SU-DHL-6 (cell line): ENCODE data around the gene PPARG.

ENCODE experiments used
- H2AFZ ChIP-seq: fragments of 200-600 bp; sonication (generic); 2 replicates; pipeline ENCODE4 v1.6.1; 2014; ENCODE audit warnings: low read depth, mild to moderate bottlenecking, moderate library complexity, mixed read lengths, antibody characterized with exemption, low read length; ENCODE audit not compliant: severe bottlenecking
- H3F3A ChIP-seq: fragments of 200-600 bp; shearing (Covaris generic); 2 replicates; pipeline ENCODE4 v1.6.0; 2016; ENCODE audit warnings: antibody characterized with exemption, mild to moderate bottlenecking; ENCODE audit not compliant: insufficient read depth
- H3K27ac ChIP-seq: fragments of 200-600 bp; sonication (generic); 2 replicates; pipeline ENCODE4 v1.5.1; 2016; ENCODE audit warnings: low read depth, mild to moderate bottlenecking, low read length, moderate library complexity, mixed read lengths
- H3K27me3 ChIP-seq: fragments of 200-600 bp; sonication (generic), shearing (Covaris generic); 2 replicates; pipeline ENCODE4 v1.6.0; 2014; ENCODE audit warnings: mild to moderate bottlenecking, low read length
- H3K36me3 ChIP-seq: fragments of 200-600 bp; sonication (generic); 2 replicates; pipeline ENCODE4 v1.6.1; 2014; ENCODE audit warnings: mild to moderate bottlenecking, low read length, mixed read lengths
- H3K4me2 ChIP-seq: fragments of 300-600, 200-600 bp; shearing (Covaris generic), sonication (generic); 2 replicates; pipeline ENCODE4 v1.6.0; 2014; ENCODE audit warnings: low read length, low read depth, mild to moderate bottlenecking; ENCODE audit not compliant: poor library complexity, severe bottlenecking
- H3K4me3 ChIP-seq: fragments of 200-600 bp; sonication (generic); 2 replicates; pipeline ENCODE4 v1.5.1; 2014; ENCODE audit warnings: antibody characterized with exemption, low read length, mild to moderate bottlenecking, mixed read lengths; ENCODE audit not compliant: insufficient read depth, poor library complexity, severe bottlenecking
- H3K79me2 ChIP-seq: fragments of 200-600 bp; sonication (generic); 2 replicates; pipeline ENCODE4 v1.6.1; 2014; ENCODE audit warnings: mild to moderate bottlenecking, low read length, moderate library complexity; ENCODE audit not compliant: insufficient read depth
- H3K9ac ChIP-seq: fragments of 200-600 bp; sonication (generic); 2 replicates; pipeline ENCODE4 v1.7.0; 2014; ENCODE audit warnings: mild to moderate bottlenecking, low read length
- H3K9me2 ChIP-seq: fragments of 200-600 bp; sonication (generic); replicated peaks from 2 replicates; pipeline ENCODE4 v1.6.1; 2014; ENCODE audit warnings: low read length; ENCODE audit not compliant: insufficient read depth
- H3K9me3 ChIP-seq: fragments of 200-600 bp; sonication (generic); 2 replicates; pipeline ENCODE4 v1.6.1; 2014; ENCODE audit warnings: low read length, mixed read lengths; ENCODE audit not compliant: insufficient read depth
- H4K20me1 ChIP-seq: fragments of 200-600 bp; sonication (generic); 2 replicates; pipeline ENCODE4 v1.6.1; 2014; ENCODE audit warnings: low read depth, mild to moderate bottlenecking, antibody characterized with exemption, low read length, moderate library complexity, mixed read lengths
- EZH2phosphoT487 ChIP-seq: fragments of 200-600 bp; sonication (generic), shearing (Covaris generic); conservative IDR thresholded peaks from 2 replicates; pipeline ENCODE4 v1.6.1; 2018; ENCODE audit warnings: mild to moderate bottlenecking, antibody characterized with exemption, low read length, moderate library complexity, mixed read lengths
- TF ChIP-seq, protein P1 (sequence below): fragments of 200-600 bp; sonication (generic); IDR thresholded peaks from one replicate; pipeline ENCODE4 v1.5.1; 2017; ENCODE audit warnings: antibody characterized with exemption, mild to moderate bottlenecking, low read length, moderate library complexity; ENCODE audit not compliant: insufficient read depth, poor library complexity, severe bottlenecking

Gene PPARG

DNA sequence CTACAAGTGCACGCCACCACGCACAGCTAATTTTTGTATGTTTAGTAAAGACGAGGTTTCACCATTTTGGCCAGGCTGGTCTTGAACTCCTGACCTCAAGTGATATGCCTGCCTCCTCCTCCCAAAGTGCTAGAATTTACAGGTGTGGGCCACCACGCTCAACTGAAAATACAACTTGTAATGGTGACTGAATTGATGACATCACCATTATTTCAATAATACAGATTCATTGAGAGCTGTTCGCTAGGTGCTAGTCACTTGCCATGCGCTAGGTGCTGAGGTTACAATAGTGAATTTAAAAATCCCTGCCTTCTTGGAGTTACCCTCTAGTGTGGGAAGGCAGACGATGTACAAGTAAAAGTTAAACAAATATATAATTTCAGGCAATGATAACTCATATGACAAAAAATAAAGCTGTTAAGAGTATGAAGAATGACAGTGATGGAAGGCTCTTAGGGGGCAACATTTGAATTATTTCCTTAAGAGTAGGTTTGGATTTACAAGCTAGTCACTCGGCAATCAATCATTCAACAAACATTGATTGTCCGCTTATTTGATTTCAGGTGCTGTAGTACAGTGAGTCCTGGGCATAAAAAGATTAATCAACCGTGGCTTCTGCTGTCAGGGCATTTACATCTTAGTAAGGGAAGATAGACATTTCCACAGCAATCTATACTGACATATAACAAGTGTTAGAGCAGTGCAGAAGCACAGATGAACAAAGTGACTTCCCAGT lies 9.1 kb upstream of the PPARG start:
- TF ChIP-seq EZH2phosphoT487: no peak
- TF ChIP-seq, protein P1, sequence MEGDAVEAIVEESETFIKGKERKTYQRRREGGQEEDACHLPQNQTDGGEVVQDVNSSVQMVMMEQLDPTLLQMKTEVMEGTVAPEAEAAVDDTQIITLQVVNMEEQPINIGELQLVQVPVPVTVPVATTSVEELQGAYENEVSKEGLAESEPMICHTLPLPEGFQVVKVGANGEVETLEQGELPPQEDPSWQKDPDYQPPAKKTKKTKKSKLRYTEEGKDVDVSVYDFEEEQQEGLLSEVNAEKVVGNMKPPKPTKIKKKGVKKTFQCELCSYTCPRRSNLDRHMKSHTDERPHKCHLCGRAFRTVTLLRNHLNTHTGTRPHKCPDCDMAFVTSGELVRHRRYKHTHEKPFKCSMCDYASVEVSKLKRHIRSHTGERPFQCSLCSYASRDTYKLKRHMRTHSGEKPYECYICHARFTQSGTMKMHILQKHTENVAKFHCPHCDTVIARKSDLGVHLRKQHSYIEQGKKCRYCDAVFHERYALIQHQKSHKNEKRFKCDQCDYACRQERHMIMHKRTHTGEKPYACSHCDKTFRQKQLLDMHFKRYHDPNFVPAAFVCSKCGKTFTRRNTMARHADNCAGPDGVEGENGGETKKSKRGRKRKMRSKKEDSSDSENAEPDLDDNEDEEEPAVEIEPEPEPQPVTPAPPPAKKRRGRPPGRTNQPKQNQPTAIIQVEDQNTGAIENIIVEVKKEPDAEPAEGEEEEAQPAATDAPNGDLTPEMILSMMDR: no peak
- Histone ChIP-seq H3K9me3 (no peaks in the 10 kb centered on the region), H3K9ac (no peak overlapping the region)

DNA sequence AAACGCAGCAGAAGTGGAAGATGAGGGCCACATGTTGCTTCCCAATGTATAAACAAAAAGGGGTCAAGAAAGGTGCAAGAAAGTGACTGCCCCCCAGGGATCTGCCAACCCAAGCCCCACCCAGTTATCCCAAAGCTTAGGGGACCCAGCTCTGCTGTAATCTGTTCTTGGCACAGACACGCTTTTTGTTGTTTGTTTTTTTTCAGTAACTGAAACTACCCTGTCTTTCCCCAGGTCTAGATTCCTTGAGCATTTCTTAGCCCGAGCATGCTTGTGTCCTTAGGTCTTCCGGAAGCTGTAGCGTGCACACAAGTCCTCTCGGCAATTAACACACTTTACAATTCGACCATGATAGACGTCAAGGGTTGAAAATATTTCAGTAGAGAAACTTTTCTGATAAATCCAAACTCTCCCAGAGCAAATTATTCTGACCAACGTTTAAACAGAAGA lies 8.5 kb upstream of the PPARG start:
- TF ChIP-seq EZH2phosphoT487: no peak
- TF ChIP-seq, protein P1: no peak

More for the DNA sequence above, 9.1 kb upstream of the PPARG start:
- Histone ChIP-seq H3F3A (no peaks in the 10 kb centered on the region), H3K27me3 (no peaks in the 10 kb centered on the region), H3K4me3 (no peak overlapping the region), H3K27ac (no peak overlapping the region), H2AFZ (no peak overlapping the region), H3K4me2 (no peak overlapping the region), H3K9me2 (no peaks in the 10 kb centered on the region), H4K20me1 (no peaks in the 10 kb centered on the region), H3K79me2 (no peaks in the 10 kb centered on the region), H3K36me3 (no peaks in the 10 kb centered on the region)

DNA sequence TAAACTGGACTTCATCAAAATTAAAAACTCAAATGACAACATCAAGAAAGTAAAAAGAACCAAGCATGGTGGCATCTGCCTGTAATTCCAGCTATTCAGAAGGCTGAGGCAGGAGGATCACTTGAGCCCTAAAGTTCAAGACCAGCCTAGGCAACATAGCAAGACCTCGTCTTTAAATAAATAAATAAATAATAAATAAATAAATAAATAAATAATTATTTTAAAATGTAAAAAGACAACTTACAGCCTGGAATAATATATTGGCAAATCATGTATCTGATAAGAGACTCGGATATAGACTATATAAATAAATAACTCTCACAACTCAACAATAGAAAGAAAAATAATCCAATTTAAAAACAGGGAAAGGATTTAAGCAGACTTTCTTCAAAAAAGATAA lies 4.3 kb upstream of the PPARG start:
- Histone ChIP-seq H3K9me2 (no peaks in the 10 kb centered on the region), H3K36me3 (no peaks in the 10 kb centered on the region), H2AFZ (no peak overlapping the region), H4K20me1 (no peaks in the 10 kb centered on the region), H3K9ac (no peak overlapping the region), H3K27ac (no peak overlapping the region), H3K4me3 (no peak overlapping the region), H3K4me2 (no peak overlapping the region), H3K9me3 (no peaks in the 10 kb centered on the region), H3F3A (no peaks in the 10 kb centered on the region), H3K27me3 (no peaks in the 10 kb centered on the region), H3K79me2 (no peaks in the 10 kb centered on the region)
- no peak for TF ChIP-seq EZH2phosphoT487
- TF ChIP-seq, protein P1: no peak

More for the DNA sequence above, 8.5 kb upstream of the PPARG start:
- no peaks in the 10 kb centered on the region for H3K36me3 ChIP-seq
- no peak overlapping the region for H3K4me3 ChIP-seq
- H3K79me2 ChIP-seq: no peaks in the 10 kb centered on the region
- no peak overlapping the region for H3K4me2 ChIP-seq
- no peaks in the 10 kb centered on the region for H3F3A ChIP-seq
- no peak overlapping the region for H3K27ac ChIP-seq
- no peaks in the 10 kb centered on the region for H3K27me3 ChIP-seq
- H3K9me2 ChIP-seq: no peaks in the 10 kb centered on the region
- no peaks in the 10 kb centered on the region for H3K9me3 ChIP-seq
- H2AFZ ChIP-seq: no peak overlapping the region
- H4K20me1 ChIP-seq: no peaks in the 10 kb centered on the region
- no peak overlapping the region for H3K9ac ChIP-seq
